Fibroblast of skin of scalp (primary cell): Measurements from ENCODE around the gene CDK16.

Experiments used
- DNase-seq: peaks from one replicate; pipeline ENCODE4 v3.0.0-alpha.2; 2013

Gene CDK16

DNA sequence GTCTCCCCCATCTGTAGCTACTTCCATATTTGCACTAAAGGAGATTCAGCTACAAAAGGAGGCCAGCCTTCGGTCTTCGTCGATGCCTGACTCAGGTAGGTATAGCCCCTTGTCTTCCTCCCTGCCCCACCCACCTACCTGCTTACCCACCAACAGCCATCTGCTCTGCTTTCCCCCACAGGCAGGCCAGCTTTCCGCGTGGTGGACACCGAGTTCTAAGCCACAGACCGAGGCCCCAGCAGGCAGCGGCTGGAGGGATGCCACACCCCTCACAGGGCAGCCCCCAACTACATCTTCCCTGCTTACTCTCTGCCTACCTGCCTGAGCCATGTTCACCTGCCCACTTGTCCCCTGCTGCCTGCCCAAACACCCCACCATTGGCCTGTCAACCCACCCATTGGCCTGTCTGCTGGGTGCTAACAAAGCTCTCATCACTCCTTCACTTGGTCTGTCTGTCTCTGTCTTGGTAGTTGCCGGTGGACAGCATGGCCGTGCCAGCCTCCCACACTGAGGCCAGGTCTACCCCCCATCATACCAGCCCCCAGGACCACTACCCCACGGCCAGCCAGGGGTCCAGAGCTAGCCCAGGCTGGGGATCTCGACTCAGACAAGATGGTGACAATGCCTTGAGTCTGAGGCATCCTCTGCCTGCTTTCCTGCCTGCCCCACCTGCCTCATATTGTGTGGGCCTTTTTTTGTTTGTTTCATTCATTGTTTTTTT is 10.2 kb downstream of the CDK16 start:
- no peak for DNase-seq

DNA sequence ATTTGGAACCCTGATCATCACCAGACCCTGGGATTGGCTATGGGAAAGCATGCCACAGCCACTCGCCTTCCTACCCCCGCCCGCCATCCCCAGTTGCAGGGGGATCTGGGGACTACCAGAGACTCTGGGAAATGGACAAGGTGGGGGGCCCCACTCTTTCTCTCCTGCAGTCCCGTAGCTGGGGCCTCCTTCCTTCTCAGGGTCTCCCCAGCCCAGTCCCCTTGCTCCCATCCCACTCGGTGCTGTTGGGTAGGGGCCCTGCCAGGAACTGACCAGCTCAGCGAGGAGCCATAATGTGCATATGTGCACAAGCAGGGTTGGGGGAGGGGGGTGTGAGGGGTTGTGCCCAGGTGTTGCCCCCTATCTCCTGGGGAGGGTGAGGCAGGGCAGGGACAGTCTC is 10.9 kb downstream of the CDK16 start:
- no peak for DNase-seq

DNA sequence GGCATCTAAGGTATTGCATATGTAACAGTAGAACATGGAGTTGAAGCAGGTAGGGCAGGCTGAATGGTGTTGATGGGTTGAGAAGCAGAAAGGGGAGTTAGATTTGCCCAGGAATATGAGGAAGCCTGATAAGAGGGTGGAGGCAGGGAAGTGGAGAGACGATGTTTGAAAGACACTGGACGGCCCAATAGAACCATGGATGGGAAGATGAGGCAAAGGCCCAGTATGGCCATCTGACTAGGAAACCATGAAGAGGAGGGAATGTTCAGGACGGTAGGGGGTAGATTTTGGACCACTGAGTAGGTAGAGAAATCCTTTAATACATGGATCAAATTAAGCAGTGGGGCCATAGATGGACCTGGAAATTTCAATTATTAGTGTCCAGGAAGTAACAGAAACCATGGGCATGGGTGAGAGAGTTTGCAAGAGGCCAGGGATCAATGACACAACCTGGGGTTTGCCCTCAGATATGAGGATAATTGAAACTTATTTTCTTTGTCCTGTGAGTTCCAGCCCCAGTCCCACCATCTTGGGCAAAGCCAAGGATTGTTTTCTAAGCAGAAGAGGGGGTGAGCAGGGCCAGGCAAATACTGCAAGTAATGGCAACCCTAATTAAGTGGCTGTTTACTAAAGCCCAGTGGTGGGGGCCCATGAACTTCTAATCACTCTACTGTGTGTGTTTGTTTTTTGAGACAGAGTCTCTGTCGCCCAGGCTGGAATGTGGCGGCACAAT is 11.8 kb downstream of the CDK16 start:
- DNase-seq, result no peak

DNA sequence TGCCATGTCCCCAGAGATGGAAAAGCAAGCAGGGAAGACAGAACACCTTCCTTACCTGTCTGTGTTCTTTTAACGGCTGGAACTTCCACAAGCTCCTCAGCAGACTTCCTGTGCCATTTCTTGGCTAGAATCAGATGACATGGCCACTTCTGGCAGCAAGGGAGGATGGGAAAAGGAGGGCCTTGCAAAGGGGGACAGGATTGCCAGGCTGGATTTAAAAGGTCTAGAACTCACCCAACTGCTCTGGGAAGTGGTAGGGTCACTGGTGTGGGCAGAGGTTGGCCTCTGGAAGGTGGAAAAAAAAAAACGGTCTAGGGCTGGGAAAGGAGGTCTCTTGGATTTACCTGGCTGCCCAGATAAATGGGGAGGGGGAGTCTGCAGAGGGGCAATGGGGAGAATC is 12.7 kb downstream of the CDK16 start:
- DNase-seq, result no peak

DNA sequence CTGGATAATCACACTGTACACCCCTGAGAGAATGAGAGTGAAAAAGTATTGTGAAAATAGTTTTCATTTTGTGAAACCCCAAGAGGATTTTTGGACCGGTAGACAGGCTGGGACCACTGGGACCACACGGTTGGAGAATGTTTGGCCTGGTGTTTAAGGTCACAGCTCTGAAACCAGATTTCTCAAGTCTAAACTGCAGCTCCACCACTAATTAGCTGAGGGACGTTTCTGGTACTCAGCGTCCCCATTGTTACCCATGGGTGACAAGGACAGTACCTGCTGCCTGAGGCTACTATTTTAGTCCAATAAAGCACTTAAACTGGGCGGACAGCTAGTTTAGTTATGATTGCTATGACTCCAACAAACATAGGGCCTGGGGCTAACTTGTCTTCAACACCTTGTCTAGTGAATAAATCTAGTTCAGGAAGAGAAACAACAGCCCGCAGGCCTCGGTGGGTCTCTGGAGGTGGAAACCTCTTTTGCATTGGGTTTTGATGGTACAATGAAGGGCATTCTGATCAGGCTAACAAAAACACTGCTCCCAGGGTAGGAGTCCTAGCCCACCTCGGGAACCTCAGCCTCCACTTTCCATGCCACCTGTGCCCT is 13.8 kb downstream of the CDK16 start:
- no peak for DNase-seq

DNA sequence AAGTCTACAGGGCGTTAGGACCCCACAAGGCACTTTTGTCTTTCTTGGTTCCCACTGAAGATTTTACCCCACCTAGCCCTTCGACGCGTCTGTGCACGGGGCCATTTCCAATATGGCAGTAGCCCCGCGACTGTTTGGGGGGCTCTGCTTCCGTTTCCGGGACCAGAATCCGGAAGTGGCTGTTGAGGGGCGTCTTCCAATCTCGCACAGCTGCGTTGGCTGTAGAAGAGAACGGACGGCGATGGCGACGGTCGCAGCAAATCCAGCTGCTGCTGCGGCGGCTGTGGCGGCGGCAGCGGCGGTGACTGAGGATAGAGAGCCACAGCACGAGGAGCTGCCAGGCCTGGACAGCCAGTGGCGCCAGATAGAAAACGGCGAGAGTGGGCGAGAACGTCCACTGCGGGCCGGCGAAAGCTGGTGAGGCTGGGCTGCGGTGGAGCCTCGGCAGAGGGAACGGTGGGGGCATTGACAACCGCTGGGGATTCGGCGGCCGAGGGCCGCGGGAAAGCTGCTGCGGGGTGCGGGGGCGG is 14.4 kb downstream of the CDK16 start, which contains the start of gene USP11:
Gene USP11 (plus strand): TSS at position 207 of the 530 bp plus-strand sequence. CDS start 35 bp downstream, at position 242.
- peak; percentile 63 for DNase-seq

- peak; percentile 94 for DNase-seq
Measured at GRCh38 chrX:47233333-47234113, 15.0 kb downstream of the CDK16 start.

- DNase-seq, result no peak
Measured at GRCh38 chrX:47234583-47234982, 16.1 kb downstream of the CDK16 start.

DNA sequence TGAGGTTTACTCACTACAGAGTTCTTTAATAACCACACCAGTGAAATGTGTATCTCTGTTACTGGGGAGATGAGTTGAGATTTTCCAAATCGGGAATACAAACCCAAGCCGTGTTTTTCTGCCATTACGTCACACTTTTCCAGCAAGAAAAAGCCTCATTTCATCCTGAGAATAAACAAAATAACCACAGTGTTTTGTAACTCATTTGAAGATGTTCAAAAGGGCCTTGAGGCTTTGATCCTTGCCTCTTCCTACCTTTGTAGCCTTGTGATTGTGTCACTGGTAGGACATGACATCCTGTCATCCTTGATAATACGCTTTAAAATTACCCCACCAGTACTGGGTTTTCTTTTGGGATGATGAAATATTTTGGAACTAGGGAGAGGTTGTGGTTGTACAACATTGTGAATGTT is 17.2 kb downstream of the CDK16 start:
- no peak for DNase-seq

DNA sequence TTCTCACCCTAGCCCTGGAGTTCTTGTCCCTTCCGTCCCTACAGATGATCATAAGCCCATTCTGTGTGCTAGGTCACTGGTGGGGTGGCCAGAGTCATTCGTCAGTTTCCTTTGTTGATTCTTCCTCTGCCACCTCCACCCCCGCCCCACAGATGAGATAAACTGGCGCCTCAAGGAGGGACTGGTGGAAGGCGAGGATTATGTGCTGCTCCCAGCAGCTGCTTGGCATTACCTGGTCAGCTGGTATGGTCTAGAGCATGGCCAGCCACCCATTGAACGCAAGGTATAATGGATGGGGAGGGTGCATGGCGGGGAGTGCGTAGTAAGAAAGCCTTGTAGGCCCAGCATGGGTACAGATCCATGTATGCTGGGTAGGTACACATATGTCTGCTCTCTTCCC is 20.7 kb downstream of the CDK16 start:
- DNase-seq, result no peak

GRCh38 chrX:47239898-47240545 is 21.5 kb downstream of the CDK16 start:
- DNase-seq, result no peak

DNA sequence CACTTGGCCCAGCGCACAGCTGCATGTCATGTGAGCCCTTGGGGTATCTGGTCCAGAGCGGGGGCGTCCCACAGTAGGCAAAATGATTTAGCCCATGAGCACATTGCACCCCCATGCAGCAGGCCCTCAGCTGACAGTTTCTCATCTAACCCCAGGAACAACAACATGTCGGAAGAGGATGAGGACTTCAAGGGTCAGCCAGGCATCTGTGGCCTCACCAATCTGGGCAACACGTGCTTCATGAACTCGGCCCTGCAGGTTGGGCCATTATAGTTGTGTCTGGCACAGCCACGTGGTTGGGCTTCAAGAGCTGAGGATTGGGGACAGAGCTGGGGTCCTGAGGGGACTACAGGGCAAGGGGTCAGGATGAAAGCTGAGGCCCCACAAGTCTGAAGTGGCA is 22.1 kb downstream of the CDK16 start:
- no peak for DNase-seq

GRCh38 chrX:47241201-47242011 is 22.9 kb downstream of the CDK16 start:
- no peak for DNase-seq

DNA sequence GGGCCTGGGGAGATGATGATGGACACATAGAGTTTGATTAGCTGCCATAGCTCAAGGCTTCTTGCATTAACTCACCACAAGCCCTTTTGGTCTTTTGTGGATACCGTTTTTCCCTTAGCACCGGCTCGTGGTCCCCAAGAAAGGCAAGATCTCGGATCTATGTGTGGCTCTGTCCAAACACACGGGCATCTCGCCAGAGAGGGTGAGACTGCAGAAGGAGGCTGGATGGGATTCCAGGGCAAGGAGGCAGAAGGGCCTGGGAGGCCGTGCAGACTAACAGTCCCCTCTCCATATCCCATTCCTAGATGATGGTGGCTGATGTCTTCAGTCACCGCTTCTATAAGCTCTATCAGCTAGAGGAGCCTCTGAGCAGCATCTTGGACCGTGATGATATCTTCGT is 23.8 kb downstream of the CDK16 start:
- DNase-seq, result no peak

GRCh38 chrX:47243351-47243750 is 24.9 kb downstream of the CDK16 start:
- no peak for DNase-seq

DNA sequence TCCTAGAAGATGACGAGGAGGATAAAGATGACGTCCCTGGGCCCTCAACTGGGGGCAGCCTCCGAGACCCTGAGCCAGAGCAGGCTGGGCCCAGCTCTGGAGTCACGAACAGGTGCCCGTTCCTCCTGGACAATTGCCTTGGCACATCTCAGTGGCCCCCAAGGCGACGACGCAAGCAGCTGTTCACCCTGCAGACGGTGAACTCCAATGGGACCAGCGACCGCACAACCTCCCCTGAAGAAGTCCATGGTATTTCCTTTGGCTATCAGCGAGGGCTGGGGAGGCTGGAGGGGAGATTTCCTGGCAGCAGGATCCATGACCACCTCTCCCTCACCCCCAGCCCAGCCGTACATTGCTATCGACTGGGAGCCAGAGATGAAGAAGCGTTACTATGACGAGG is 26.2 kb downstream of the CDK16 start:
- DNase-seq, result no peak

- no peak for DNase-seq
Measured at GRCh38 chrX:47245156-47245555, 26.7 kb downstream of the CDK16 start.

GRCh38 chrX:47247206-47247998 is 28.9 kb downstream of the CDK16 start:
- DNase-seq, result peak; percentile 49

DNA sequence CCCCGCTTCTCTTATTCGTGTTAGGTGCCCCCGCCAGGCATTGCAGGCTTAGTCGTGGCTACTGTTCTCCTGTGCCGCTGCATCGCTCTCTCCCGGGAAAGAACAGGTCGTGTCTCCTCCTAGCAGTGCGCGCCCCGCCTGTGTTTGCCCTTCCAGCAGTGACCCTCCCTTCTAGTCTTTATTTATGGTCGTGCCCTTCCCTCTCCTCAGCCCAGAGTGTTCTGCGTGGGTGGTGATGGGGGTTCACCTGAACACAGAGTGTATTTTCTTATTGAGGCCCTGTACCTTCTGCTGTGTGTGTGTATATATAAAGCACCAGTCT is 29.5 kb downstream of the CDK16 start:
- DNase-seq, result no peak

GRCh38 chrX:47248576-47248975 is 30.1 kb downstream of the CDK16 start:
- no peak for DNase-seq

GRCh38 chrX:47250017-47250347 is 31.5 kb downstream of the CDK16 start:
- no peak for DNase-seq
